IMR-90 (cell line): ENCODE measurements around the gene STK17B. TPM values are rescaled to one million over a fixed set of nuclear protein-coding genes. Genes with fewer than 3 reads are reported as not detected.

Source experiments
- ATAC-seq: fragments of 200-7000 bp; cut with Tn5 transposase; 2 replicates; pipeline ENCODE4 v1.9.1; 2020; ENCODE audit warnings: low read depth, mild to moderate bottlenecking, moderate library complexity
- BruUV-seq: library from RNA; stranded (reverse); fragments of 400-500 nt; replicated peaks from 2 replicates; lab custom pipeline; 2021; lab: Mats Ljungman, UMichigan
- CTCF ChIA-PET: fragments of 300-600 bp; formaldehyde crosslinking; extraction: SDS; loops from one replicate; lab custom pipeline; 2021; ENCODE audit warnings: antibody characterized with exemption; lab: Yijun Ruan, JAX
- POLR2A ChIA-PET: fragments of 300-600 bp; sonication (Branson Sonifier 250); formaldehyde crosslinking; loops from one replicate; lab custom pipeline; 2022; ENCODE audit warnings: antibody characterized with exemption; ENCODE audit not compliant: unreplicated experiment; lab: Charles Lee
- DNase-seq: peaks from one replicate; pipeline ENCODE4 v3.0.0; 2013
- H2AFZ ChIP-seq: replicated peaks from 2 replicates; pipeline ENCODE3; 2013; ENCODE audit warnings: low read length, mild to moderate bottlenecking; ENCODE audit not compliant: poor library complexity
- H2AK5ac ChIP-seq: 2 replicates; pipeline ENCODE4 v1.6.1; 2013; ENCODE audit warnings: low read depth, low read length, inconsistent platforms
- H2AK9ac ChIP-seq: replicated peaks from 2 replicates; pipeline ENCODE3; 2013; ENCODE audit warnings: mild to moderate bottlenecking, low read depth, low read length, moderate library complexity; ENCODE audit not compliant: poor library complexity
- H2BK120ac ChIP-seq: 2 replicates; pipeline ENCODE4 v1.6.1; 2013; ENCODE audit warnings: low read depth, low read length, inconsistent platforms
- H2BK15ac ChIP-seq: 3 replicates; pipeline ENCODE4 v1.6.1; 2013; ENCODE audit warnings: low read depth, low read length, inconsistent platforms
- H2BK20ac ChIP-seq: 2 replicates; pipeline ENCODE4 v1.6.1; 2013; ENCODE audit warnings: low read depth, mild to moderate bottlenecking, inconsistent platforms, low read length, moderate library complexity
- H2BK5ac ChIP-seq: 2 replicates; pipeline ENCODE4 v1.6.1; 2013; ENCODE audit warnings: mild to moderate bottlenecking, low read depth, low read length, inconsistent platforms; ENCODE audit not compliant: poor library complexity, severe bottlenecking
- H3K14ac ChIP-seq: replicated peaks from 2 replicates; pipeline ENCODE4 v1.6.1; 2013; ENCODE audit warnings: low read depth, low read length, inconsistent platforms
- H3K18ac ChIP-seq: 2 replicates; pipeline ENCODE4 v1.6.1; 2013; ENCODE audit warnings: low read depth, low read length, control low read depth
- H3K23ac ChIP-seq: 2 replicates; pipeline ENCODE4 v1.6.1; 2013; ENCODE audit warnings: low read depth, low read length, inconsistent platforms
- H3K27ac ChIP-seq: 2 replicates; pipeline ENCODE4 v1.5.1; 2013; ENCODE audit warnings: mild to moderate bottlenecking, control low read depth, low read length; ENCODE audit not compliant: insufficient read depth
- H3K27me3 ChIP-seq: 2 replicates; pipeline ENCODE4 v1.6.1; 2013; ENCODE audit warnings: low read length; ENCODE audit not compliant: control insufficient read depth, insufficient read depth
- H3K36me3 ChIP-seq: 2 replicates; pipeline ENCODE4 v1.6.1; 2013; ENCODE audit warnings: low read length, mixed read lengths; ENCODE audit not compliant: control insufficient read depth, insufficient read depth
- H3K4ac ChIP-seq: 2 replicates; pipeline ENCODE4 v1.6.1; 2013; ENCODE audit warnings: low read depth, low read length, inconsistent platforms
- H3K4me1 ChIP-seq: 2 replicates; pipeline ENCODE4 v1.6.1; 2013; ENCODE audit warnings: low read length, mixed read lengths; ENCODE audit not compliant: control insufficient read depth, insufficient read depth
- H3K4me2 ChIP-seq: 2 replicates; pipeline ENCODE4 v1.6.1; 2013; ENCODE audit warnings: low read depth, mild to moderate bottlenecking, control low read depth, low read length, moderate library complexity
- H3K4me3 ChIP-seq: 2 replicates; pipeline ENCODE4 v1.5.1; 2013; ENCODE audit warnings: low read depth, mild to moderate bottlenecking, control low read depth, low read length, moderate library complexity; ENCODE audit not compliant: insufficient read depth
- H3K56ac ChIP-seq: 2 replicates; pipeline ENCODE4 v1.6.1; 2013; ENCODE audit warnings: low read length, inconsistent platforms; ENCODE audit not compliant: insufficient read depth; ENCODE audit errors: extremely low read depth
- H3K79me1 ChIP-seq, 2 experiments: 2 replicates each; pipeline ENCODE4 v1.6.1; 2013; ENCODE audit warnings: low read length in 2 of 2, inconsistent platforms in 1 of 2, low read depth in 1 of 2
- H3K9ac ChIP-seq: 2 replicates; pipeline ENCODE4 v1.6.1; 2013; ENCODE audit warnings: low read depth, low read length, control low read depth
- H3K9me1 ChIP-seq: 2 replicates; pipeline ENCODE4 v1.6.1; 2013; ENCODE audit warnings: low read length, inconsistent platforms; ENCODE audit not compliant: insufficient read depth
- H3K9me3 ChIP-seq: 2 replicates; pipeline ENCODE4 v1.6.1; 2013; ENCODE audit warnings: low read length; ENCODE audit not compliant: control insufficient read depth, insufficient read depth
- H4K20me1 ChIP-seq: 2 replicates; pipeline ENCODE4 v1.6.1; 2013; ENCODE audit warnings: low read length, inconsistent platforms; ENCODE audit not compliant: insufficient read depth
- H4K5ac ChIP-seq: 2 replicates; pipeline ENCODE4 v1.6.1; 2013; ENCODE audit warnings: mild to moderate bottlenecking, low read depth, low read length, control low read depth
- H4K8ac ChIP-seq, 2 experiments: 2 replicates each; pipeline ENCODE4 v1.6.1; 2013; ENCODE audit warnings: low read depth in 2 of 2, low read length in 2 of 2, control low read depth in 1 of 2, inconsistent platforms in 1 of 2
- H4K91ac ChIP-seq: 2 replicates; pipeline ENCODE4 v1.6.1; 2013; ENCODE audit warnings: low read depth, low read length, inconsistent platforms; ENCODE audit not compliant: insufficient read depth
- BHLHE40 ChIP-seq: fragments of 150-350 bp; IDR thresholded peaks from 2 replicates; pipeline ENCODE4 v1.6.1; 2016; ENCODE audit warnings: mild to moderate bottlenecking, low read depth, low read length
- CEBPB ChIP-seq: IDR thresholded peaks from 2 replicates; pipeline ENCODE4 v1.6.1; 2012; ENCODE audit warnings: low read depth, low read length, improper control_type of control experiment
- CHD1 ChIP-seq: IDR thresholded peaks from 2 replicates; pipeline ENCODE4 v1.6.1; 2012; ENCODE audit warnings: low read depth, low read length, improper control_type of control experiment
- CTCF ChIP-seq: conservative IDR thresholded peaks from 2 replicates; pipeline ENCODE4 v1.5.1; 2012; ENCODE audit warnings: mild to moderate bottlenecking, low read depth, low read length, improper control_type of control experiment
- ELK1 ChIP-seq: fragments of 150-350 bp; IDR thresholded peaks from 2 replicates; pipeline ENCODE4 v1.6.1; 2016; ENCODE audit warnings: low read depth, mild to moderate bottlenecking, low read length, moderate library complexity, borderline replicate concordance
- FOS ChIP-seq: fragments of 150-350 bp; IDR thresholded peaks from 2 replicates; pipeline ENCODE4 v1.6.1; 2016; ENCODE audit warnings: low read depth, low read length
- MAFK ChIP-seq: IDR thresholded peaks from 2 replicates; pipeline ENCODE4 v1.6.1; 2012; ENCODE audit warnings: low read depth, low read length, improper control_type of control experiment
- MAZ ChIP-seq: IDR thresholded peaks from 2 replicates; pipeline ENCODE4 v1.6.1; 2012; ENCODE audit warnings: low read depth, mild to moderate bottlenecking, low read length, improper control_type of control experiment, moderate library complexity, borderline replicate concordance
- MXI1 ChIP-seq: IDR thresholded peaks from 2 replicates; pipeline ENCODE4 v1.6.1; 2012; ENCODE audit warnings: low read depth, mild to moderate bottlenecking, low read length, moderate library complexity, borderline replicate concordance
- NFE2L2 ChIP-seq: fragments of 150-350 bp; IDR thresholded peaks from 2 replicates; pipeline ENCODE4 v1.6.1; 2016; ENCODE audit warnings: low read depth, mild to moderate bottlenecking, low read length
- POLR2A ChIP-seq: IDR thresholded peaks from 2 replicates; pipeline ENCODE4 v1.6.1; 2012; ENCODE audit warnings: mild to moderate bottlenecking, low read depth, low read length
- RAD21 ChIP-seq: IDR thresholded peaks from 2 replicates; pipeline ENCODE4 v1.6.1; 2012; ENCODE audit warnings: low read length, improper control_type of control experiment
- RCOR1 ChIP-seq: IDR thresholded peaks from 2 replicates; pipeline ENCODE4 v1.6.1; 2012; ENCODE audit warnings: mild to moderate bottlenecking, low read length, improper control_type of control experiment; ENCODE audit not compliant: insufficient replicate concordance
- RFX5 ChIP-seq: IDR thresholded peaks from 2 replicates; pipeline ENCODE4 v1.8.0; 2012; ENCODE audit warnings: low read depth, mild to moderate bottlenecking, low read length, moderate library complexity
- SMC3 ChIP-seq: fragments of 150-350 bp; IDR thresholded peaks from 2 replicates; pipeline ENCODE4 v1.6.1; 2016; ENCODE audit warnings: low read depth, mild to moderate bottlenecking, antibody characterized with exemption, low read length, moderate library complexity
- USF2 ChIP-seq: fragments of 150-350 bp; IDR thresholded peaks from 2 replicates; pipeline ENCODE4 v1.6.1; 2017; ENCODE audit warnings: mild to moderate bottlenecking, antibody characterized with exemption, low read length, low read depth
- WGBS, 2 experiments: methylation state at CpG; one replicate each; pipeline versions ENCODE4 v1.1.5 to v1.1.7; 2013; ENCODE audit warnings: missing lambda C conversion rate in 2 of 2; ENCODE audit not compliant: insufficient read length in 1 of 2; ENCODE audit errors: extremely low coverage in 2 of 2; 5-methylcytosine and 5-hydroxymethylcytosine counted together
- dilution Hi-C: fragments of 300-500 bp; cut with HindIII; formaldehyde crosslinking; loops from one replicate; pipeline ENCODE4 v1.14.3; 2018; ENCODE audit warnings: low sequenced_read_pairs; ENCODE audit not compliant: unreplicated experiment
- in situ Hi-C: fragments of 300-500 bp; cut with MboI; formaldehyde crosslinking; loops from 3 replicates; pipeline ENCODE4 v1.14.3; 2019; ENCODE audit warnings: low sequenced_read_pairs, inconsistent platforms, mixed read lengths
- intact Hi-C: fragments of 100-400 bp; cut with micrococcal nuclease; formaldehyde crosslinking; loops from 2 replicates; pipeline ENCODE4 v1.10.0; 2022
- polyA plus RNA-seq, 3 experiments: library from polyadenylated mRNA; depleted of rRNA; stranded (reverse); fragments of >200 nt; gene quantifications; 2 replicates each; pipeline ENCODE4 v1.2.3, GENCODE V29; 2012; ENCODE audit warnings: low replicate concordance in 1 of 3
- total RNA-seq: library from RNA; depleted of rRNA; stranded (reverse); fragments of >200 nt; gene quantifications from 2 replicates; pipeline ENCODE4 v1.2.3, GENCODE V29; 2012

The STK17B gene
- total and polyA plus RNA-seq, 2 of the 4 experiments (the other 2 are of a cell fraction) = 7.5 to 48.9 TPM

- in situ Hi-C loops (loop anchor here (25.0 kb wide), 1 partner anchor 99 kb away; no protein-coding TSS in a partner anchor), dilution Hi-C loops (no loop called here), intact Hi-C loops (no loop called here)
- Histone ChIP-seq H3K9me3 (no peaks in the 10 kb centered on the region), H2AFZ (no peak overlapping the region), H3K4me1 (peaks cover 10% of the 10 kb centered on the region), H2AK9ac (no peak overlapping the region), H2BK5ac (no peak overlapping the region), H3K18ac (no peak overlapping the region), H3K14ac (no peak overlapping the region), H3K9me1 (peaks cover 9% of the 10 kb centered on the region; the same call in 1 of the 2 replicates), H2BK120ac (no peak overlapping the region), H3K27me3 (no peaks in the 10 kb centered on the region), H4K20me1 (peaks cover 10% of the 10 kb centered on the region; the same call in 1 of the 2 replicates), H3K36me3 (peaks cover 12% of the 10 kb centered on the region), H4K5ac (no peak overlapping the region), H3K56ac (no peak overlapping the region), H4K8ac (no peak overlapping the region), H3K9ac (no peak overlapping the region), H3K23ac (no peak overlapping the region), H3K4ac (no peak overlapping the region), H3K4me2 (no peak overlapping the region), H3K27ac (no peak overlapping the region), H2BK15ac (no peak overlapping the region), H4K91ac (no peak overlapping the region), H3K4me3 (no peak overlapping the region), H3K79me1 (peaks cover 10 to 41% of the 10 kb centered on the region in 2 experiments; a peak in 3 of 4 replicates), H2AK5ac (no peak overlapping the region), H2BK20ac (no peak overlapping the region)
- DNase-seq (no peak), ATAC-seq (no peak)
- WGBS, 2 experiments = no CpG with 5 or more reads among the region's 4 CpGs
- BruUV-seq = no TSS peak
- ChIA-PET CTCF (interaction anchor here (1.3 kb wide), 2 partner anchors 84 to 113 kb away, joined by 3 to 7 read pairs; no protein-coding TSS in a partner anchor), POLR2A (interaction anchor here (0.6 to 0.7 kb wide), 2 partner anchors 314 to 1355 kb away, joined by 4 to 27 read pairs; no protein-coding TSS in a partner anchor)
- TF ChIP-seq NFE2L2 (no peak), CEBPB (no peak), BHLHE40 (no peak), SMC3 (no peak), USF2 (no peak), MAFK (no peak), RCOR1 (no peak), POLR2A (no peak), RFX5 (no peak), MXI1 (no peak), CHD1 (no peak), CTCF (no peak), RAD21 (no peak), MAZ (no peak), ELK1 (no peak), FOS (no peak)
Observed at GRCh38 chr2:196163285-196163684, 8.1 kb downstream of the STK17B start.
